GM18511 (cell line): ENCODE measurements around the gene IFNLR1.

Experiments used
- ATAC-seq: cut with Tn5 transposase; IDR thresholded peaks from one replicate; pipeline ENCODE4 v1.9.1; 2021; ENCODE audit warnings: mild to moderate bottlenecking, moderate library complexity; ENCODE audit not compliant: unreplicated experiment

IFNLR1 gene

GRCh38 chr1:24126672-24127023 lies 60.4 kb downstream of the IFNLR1 start:
- ATAC-seq, result no peak

DNA sequence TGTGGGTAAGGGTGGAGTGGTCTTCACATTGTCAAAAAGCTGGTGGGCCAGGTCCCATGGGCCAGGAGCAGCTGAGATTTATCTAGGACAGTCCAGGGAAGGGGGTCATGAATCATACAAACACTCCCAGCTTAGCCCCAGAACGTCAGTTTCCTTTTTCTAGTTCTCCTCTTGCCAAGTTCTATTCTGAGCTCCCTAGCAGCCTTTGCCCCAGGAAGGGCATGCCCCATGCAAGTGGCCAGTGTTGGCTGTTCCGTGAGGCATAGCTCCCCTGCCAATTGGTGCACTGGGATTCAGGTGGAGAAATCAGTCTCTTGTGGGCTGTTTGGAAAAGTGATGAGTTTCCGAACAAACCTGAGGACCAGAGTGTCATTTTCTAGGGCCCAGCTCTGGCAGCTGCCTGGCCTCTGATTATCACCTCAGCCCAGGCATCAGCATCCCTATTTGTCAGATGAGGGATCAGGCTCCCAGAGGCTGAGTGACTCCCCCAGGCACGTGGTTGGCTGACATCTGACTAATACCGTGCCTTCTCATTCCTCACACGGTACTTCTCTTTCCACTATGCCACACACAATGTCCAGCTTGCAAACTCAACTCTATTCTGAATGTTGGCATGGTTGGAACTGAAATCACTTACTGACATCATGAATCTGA lies 60.9 kb downstream of the IFNLR1 start:
- no peak for ATAC-seq

DNA sequence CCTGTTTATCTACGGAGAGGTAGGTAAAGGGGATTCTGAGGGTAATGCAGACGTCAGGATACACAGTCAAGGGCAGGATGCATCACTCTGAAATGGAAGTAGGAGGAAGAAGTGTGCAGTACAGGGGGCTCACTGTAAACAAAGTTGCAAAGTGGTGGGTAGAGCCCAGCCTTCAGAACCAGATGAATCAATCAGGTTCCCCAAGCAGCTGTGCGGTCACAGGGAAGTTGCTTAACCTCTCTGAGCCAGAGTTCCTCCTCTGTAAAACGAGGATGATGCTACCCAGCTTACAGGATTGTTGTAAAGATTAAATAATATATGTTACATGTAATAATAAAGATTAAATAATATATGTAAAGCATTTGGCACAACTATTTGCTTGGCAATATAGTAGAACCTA lies 61.6 kb downstream of the IFNLR1 start:
- no peak for ATAC-seq

DNA sequence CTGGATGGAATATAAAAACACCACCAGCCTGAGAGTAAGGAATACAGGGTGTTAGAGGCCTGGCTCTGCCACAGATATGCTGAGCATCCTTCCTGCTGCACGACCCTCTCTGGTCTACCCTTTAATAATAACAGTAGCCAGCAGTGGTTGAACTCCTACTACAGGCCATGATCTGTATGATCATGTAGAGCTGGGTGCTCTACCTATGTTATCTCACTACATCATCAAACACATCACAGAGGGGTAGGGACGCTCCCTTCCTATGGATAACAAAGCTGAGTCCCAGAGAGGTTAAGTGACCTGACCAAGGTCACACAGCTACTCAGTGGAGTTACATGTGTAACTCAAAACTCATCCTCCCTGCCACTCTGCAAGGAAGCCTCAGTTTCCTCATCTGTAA lies 62.1 kb downstream of the IFNLR1 start:
- ATAC-seq, result no peak

DNA sequence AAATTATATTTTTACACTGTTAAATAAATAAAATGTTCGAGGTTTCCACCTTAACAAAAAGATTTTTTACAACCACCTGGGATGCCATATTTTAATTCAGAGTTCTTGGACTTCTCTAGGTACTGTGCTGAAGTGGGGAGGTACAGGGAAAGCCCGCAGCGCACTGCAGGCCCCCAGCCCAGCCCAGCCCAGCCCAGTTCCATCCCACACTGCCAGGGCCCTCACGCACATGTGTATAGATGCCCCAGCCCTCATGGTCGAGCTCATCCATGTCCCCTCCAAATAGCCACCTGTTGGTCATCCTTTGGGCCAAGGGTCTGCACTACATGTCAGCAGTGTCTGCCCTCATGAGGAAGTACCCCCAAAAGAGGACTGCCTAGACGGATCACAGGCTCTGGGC lies 63.5 kb downstream of the IFNLR1 start:
- no peak for ATAC-seq

- no peak for ATAC-seq
Observed at GRCh38 chr1:24122776-24123175, 64.3 kb downstream of the IFNLR1 start.

- no peak for ATAC-seq
Observed at GRCh38 chr1:24121406-24121805, 65.7 kb downstream of the IFNLR1 start.

DNA sequence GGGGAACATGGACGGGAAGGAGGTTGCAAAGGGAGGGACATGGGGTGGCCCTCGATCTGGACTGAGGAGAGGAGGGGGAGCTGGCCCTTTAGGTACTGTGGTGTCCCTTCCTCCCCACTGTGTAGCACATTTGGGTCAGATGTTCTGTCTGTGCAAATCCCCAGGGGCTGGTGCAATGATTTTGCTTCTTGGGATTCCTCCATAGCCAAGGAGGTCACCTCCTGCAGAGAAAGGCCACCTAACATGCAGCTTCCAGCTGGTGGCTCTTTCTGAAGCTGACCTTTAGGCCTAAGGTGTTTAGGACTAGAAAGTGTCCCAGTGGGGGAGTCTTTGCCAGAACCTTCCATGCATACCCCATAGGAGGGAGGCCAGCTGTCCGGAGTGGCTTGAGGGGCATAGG lies 66.1 kb downstream of the IFNLR1 start:
- no peak for ATAC-seq

- no peak for ATAC-seq
Observed at GRCh38 chr1:24119859-24120756, 67.0 kb downstream of the IFNLR1 start.

DNA sequence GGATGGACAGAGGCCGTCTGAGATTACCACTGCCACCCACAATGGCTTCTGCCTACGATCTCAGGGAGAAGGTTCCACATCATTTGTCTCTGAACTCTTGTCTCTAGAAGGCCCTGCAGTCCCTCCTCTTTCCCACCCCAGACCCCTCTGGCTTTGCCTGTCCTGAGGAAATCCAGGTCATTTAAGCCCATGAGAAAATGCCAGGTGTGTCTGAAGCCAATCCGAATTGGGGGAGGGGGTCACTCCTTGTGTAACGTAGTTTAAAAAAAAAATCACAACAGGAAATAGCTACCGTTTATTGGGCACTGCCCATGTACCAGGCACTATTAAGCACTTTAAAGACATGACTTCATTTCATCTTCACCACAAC lies 67.6 kb downstream of the IFNLR1 start:
- no peak for ATAC-seq

GRCh38 chr1:24118410-24119242 lies 68.5 kb downstream of the IFNLR1 start:
- ATAC-seq, result no peak

DNA sequence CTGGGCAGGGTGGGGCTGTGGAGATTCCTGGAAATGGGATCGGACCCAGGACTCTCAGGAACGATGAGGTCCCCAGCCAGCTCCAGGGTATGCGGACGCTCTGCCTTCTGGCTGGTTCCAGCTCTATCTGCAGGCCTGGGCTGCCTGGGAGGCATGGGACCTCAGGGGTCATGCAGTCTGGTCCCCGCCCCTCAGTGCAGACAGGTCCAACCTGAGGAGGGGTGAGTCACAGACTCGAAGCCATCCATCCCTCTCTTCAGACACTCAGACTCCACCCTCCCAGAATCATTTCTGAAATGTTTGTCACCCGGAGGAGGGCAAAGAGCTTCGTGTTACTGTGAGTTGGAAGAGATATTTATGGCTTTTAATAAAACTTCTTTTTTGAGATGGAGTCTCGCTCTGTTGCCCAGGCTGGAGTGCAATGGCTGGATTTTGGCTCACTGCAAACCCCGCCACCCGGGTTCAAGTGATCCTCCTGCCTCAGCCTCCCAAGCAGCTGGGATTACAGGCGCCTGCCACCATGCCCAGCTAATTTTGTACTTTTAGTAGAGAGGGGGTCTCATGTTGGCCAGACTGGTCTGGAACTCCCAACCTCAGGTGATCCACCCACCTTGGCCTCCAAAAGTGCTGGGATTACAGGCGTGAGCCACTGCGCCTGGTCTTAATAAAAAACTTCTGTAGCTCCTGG lies 69.2 kb downstream of the IFNLR1 start:
- no peak for ATAC-seq

DNA sequence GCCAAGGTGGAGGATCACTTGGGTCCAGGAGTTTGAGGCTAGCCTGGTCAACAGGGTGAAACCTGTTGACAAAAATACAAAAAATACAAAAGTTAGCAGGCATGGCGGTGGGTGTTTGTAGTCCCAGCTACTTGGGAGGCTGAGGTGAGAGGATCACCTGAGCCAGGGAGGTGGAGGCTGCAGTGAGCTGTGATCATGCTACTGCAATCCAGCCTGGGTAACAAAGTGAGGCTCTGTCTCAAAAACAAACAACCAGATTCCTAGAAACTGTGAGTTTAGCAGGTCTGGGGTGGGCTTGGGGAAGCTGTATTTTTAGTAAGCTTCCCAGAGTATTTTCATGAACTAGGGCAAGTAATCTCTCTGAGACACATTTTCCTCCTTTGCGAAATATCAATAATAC lies 70.0 kb downstream of the IFNLR1 start:
- ATAC-seq, result no peak

DNA sequence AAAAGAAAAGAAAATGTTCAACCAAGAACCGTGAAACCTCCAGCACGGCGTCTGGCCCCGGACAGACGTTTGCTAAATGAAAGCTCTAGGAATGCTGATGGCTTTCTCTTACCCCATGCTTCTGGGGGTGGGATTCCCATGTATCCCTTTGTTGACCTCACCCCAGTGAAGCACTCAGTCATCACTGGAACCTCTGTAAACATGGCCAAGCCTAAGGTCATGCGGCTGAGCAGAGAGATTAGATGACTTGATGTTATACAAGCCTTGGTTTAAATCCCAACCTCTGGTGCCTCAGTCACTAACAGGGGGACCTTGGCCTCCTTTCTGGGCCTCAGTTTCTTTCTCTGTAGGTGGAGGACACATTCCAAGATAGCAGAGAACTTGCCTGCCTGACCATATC lies 72.3 kb downstream of the IFNLR1 start:
- ATAC-seq, result no peak

- no peak for ATAC-seq
Observed at GRCh38 chr1:24113641-24114033, 73.5 kb downstream of the IFNLR1 start.

GRCh38 chr1:24111996-24112779 lies 74.9 kb downstream of the IFNLR1 start, which contains the start of gene MYOM3:
Gene MYOM3, minus strand, starts transcription at chr1:24112135. Its CDS starts 3,499 bp downstream, at chr1:24108636.
- no peak for ATAC-seq

GRCh38 chr1:24111262-24111995 lies 75.7 kb downstream of the IFNLR1 start:
- ATAC-seq, result no peak

DNA sequence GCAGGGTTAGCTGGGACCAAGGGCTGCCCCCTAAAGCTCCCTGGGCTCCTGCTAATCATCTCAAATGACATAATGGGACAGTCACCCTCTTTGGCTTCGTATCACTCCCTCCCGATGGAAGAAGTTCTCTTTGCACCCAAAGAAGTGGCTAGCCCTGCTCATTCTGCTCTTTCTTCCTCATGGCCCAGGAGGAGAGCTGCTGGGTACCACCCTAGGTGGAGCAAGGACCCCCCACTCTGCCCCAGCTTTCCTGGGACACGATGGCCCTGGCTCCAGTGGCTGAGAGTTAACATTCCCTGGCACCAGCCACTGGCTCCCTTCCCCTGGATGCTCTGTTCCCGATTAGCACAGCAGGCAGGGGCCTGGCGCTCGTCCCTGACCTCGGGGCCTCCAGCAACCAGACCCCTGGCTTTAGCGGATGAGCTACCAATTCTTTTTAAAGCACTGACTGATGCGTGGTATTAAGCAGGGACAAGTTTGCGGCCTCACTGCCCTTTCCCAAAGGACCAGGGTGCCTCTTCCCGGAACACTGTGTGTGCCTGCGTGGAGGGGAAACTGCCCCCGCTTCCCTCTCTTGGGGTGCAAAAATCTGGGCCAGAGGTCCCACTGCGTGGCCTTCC lies 76.3 kb downstream of the IFNLR1 start:
- no peak for ATAC-seq
